IMR-90 (cell line): Measurements from ENCODE around the gene HYLS1. TPM values are rescaled to one million over a fixed set of nuclear protein-coding genes. Genes with fewer than 3 reads are reported as not detected.

Experiments
- ATAC-seq: fragments of 200-7000 bp; cut with Tn5 transposase; 2 replicates; pipeline ENCODE4 v1.9.1; 2020; ENCODE audit warnings: low read depth, mild to moderate bottlenecking, moderate library complexity
- BruUV-seq: library from RNA; stranded (reverse); fragments of 400-500 nt; replicated peaks from 2 replicates; lab custom pipeline; 2021; lab: Mats Ljungman, UMichigan
- CTCF ChIA-PET: fragments of 300-600 bp; formaldehyde crosslinking; extraction: SDS; loops from one replicate; lab custom pipeline; 2021; ENCODE audit warnings: antibody characterized with exemption; lab: Yijun Ruan, JAX
- POLR2A ChIA-PET: fragments of 300-600 bp; sonication (Branson Sonifier 250); formaldehyde crosslinking; loops from one replicate; lab custom pipeline; 2022; ENCODE audit warnings: antibody characterized with exemption; ENCODE audit not compliant: unreplicated experiment; lab: Charles Lee
- DNase-seq: peaks from one replicate; pipeline ENCODE4 v3.0.0; 2013
- H2AFZ ChIP-seq: replicated peaks from 2 replicates; pipeline ENCODE3; 2013; ENCODE audit warnings: low read length, mild to moderate bottlenecking; ENCODE audit not compliant: poor library complexity
- H2AK5ac ChIP-seq: 2 replicates; pipeline ENCODE4 v1.6.1; 2013; ENCODE audit warnings: low read depth, low read length, inconsistent platforms
- H2AK9ac ChIP-seq: replicated peaks from 2 replicates; pipeline ENCODE3; 2013; ENCODE audit warnings: mild to moderate bottlenecking, low read depth, low read length, moderate library complexity; ENCODE audit not compliant: poor library complexity
- H2BK120ac ChIP-seq: 2 replicates; pipeline ENCODE4 v1.6.1; 2013; ENCODE audit warnings: low read depth, low read length, inconsistent platforms
- H2BK15ac ChIP-seq: 3 replicates; pipeline ENCODE4 v1.6.1; 2013; ENCODE audit warnings: low read depth, low read length, inconsistent platforms
- H2BK20ac ChIP-seq: 2 replicates; pipeline ENCODE4 v1.6.1; 2013; ENCODE audit warnings: low read depth, mild to moderate bottlenecking, inconsistent platforms, low read length, moderate library complexity
- H2BK5ac ChIP-seq: 2 replicates; pipeline ENCODE4 v1.6.1; 2013; ENCODE audit warnings: mild to moderate bottlenecking, low read depth, low read length, inconsistent platforms; ENCODE audit not compliant: poor library complexity, severe bottlenecking
- H3K14ac ChIP-seq: replicated peaks from 2 replicates; pipeline ENCODE4 v1.6.1; 2013; ENCODE audit warnings: low read depth, low read length, inconsistent platforms
- H3K18ac ChIP-seq: 2 replicates; pipeline ENCODE4 v1.6.1; 2013; ENCODE audit warnings: low read depth, low read length, control low read depth
- H3K23ac ChIP-seq: 2 replicates; pipeline ENCODE4 v1.6.1; 2013; ENCODE audit warnings: low read depth, low read length, inconsistent platforms
- H3K27ac ChIP-seq: 2 replicates; pipeline ENCODE4 v1.5.1; 2013; ENCODE audit warnings: mild to moderate bottlenecking, control low read depth, low read length; ENCODE audit not compliant: insufficient read depth
- H3K27me3 ChIP-seq: 2 replicates; pipeline ENCODE4 v1.6.1; 2013; ENCODE audit warnings: low read length; ENCODE audit not compliant: control insufficient read depth, insufficient read depth
- H3K36me3 ChIP-seq: 2 replicates; pipeline ENCODE4 v1.6.1; 2013; ENCODE audit warnings: low read length, mixed read lengths; ENCODE audit not compliant: control insufficient read depth, insufficient read depth
- H3K4ac ChIP-seq: 2 replicates; pipeline ENCODE4 v1.6.1; 2013; ENCODE audit warnings: low read depth, low read length, inconsistent platforms
- H3K4me1 ChIP-seq: 2 replicates; pipeline ENCODE4 v1.6.1; 2013; ENCODE audit warnings: low read length, mixed read lengths; ENCODE audit not compliant: control insufficient read depth, insufficient read depth
- H3K4me2 ChIP-seq: 2 replicates; pipeline ENCODE4 v1.6.1; 2013; ENCODE audit warnings: low read depth, mild to moderate bottlenecking, control low read depth, low read length, moderate library complexity
- H3K4me3 ChIP-seq: 2 replicates; pipeline ENCODE4 v1.5.1; 2013; ENCODE audit warnings: low read depth, mild to moderate bottlenecking, control low read depth, low read length, moderate library complexity; ENCODE audit not compliant: insufficient read depth
- H3K56ac ChIP-seq: 2 replicates; pipeline ENCODE4 v1.6.1; 2013; ENCODE audit warnings: low read length, inconsistent platforms; ENCODE audit not compliant: insufficient read depth; ENCODE audit errors: extremely low read depth
- H3K79me1 ChIP-seq, 2 experiments: 2 replicates each; pipeline ENCODE4 v1.6.1; 2013; ENCODE audit warnings: low read length in 2 of 2, inconsistent platforms in 1 of 2, low read depth in 1 of 2
- H3K9ac ChIP-seq: 2 replicates; pipeline ENCODE4 v1.6.1; 2013; ENCODE audit warnings: low read depth, low read length, control low read depth
- H3K9me1 ChIP-seq: 2 replicates; pipeline ENCODE4 v1.6.1; 2013; ENCODE audit warnings: low read length, inconsistent platforms; ENCODE audit not compliant: insufficient read depth
- H3K9me3 ChIP-seq: 2 replicates; pipeline ENCODE4 v1.6.1; 2013; ENCODE audit warnings: low read length; ENCODE audit not compliant: control insufficient read depth, insufficient read depth
- H4K20me1 ChIP-seq: 2 replicates; pipeline ENCODE4 v1.6.1; 2013; ENCODE audit warnings: low read length, inconsistent platforms; ENCODE audit not compliant: insufficient read depth
- H4K5ac ChIP-seq: 2 replicates; pipeline ENCODE4 v1.6.1; 2013; ENCODE audit warnings: mild to moderate bottlenecking, low read depth, low read length, control low read depth
- H4K8ac ChIP-seq, 2 experiments: 2 replicates each; pipeline ENCODE4 v1.6.1; 2013; ENCODE audit warnings: low read depth in 2 of 2, low read length in 2 of 2, control low read depth in 1 of 2, inconsistent platforms in 1 of 2
- H4K91ac ChIP-seq: 2 replicates; pipeline ENCODE4 v1.6.1; 2013; ENCODE audit warnings: low read depth, low read length, inconsistent platforms; ENCODE audit not compliant: insufficient read depth
- BHLHE40 ChIP-seq: fragments of 150-350 bp; IDR thresholded peaks from 2 replicates; pipeline ENCODE4 v1.6.1; 2016; ENCODE audit warnings: mild to moderate bottlenecking, low read depth, low read length
- CEBPB ChIP-seq: IDR thresholded peaks from 2 replicates; pipeline ENCODE4 v1.6.1; 2012; ENCODE audit warnings: low read depth, low read length, improper control_type of control experiment
- CHD1 ChIP-seq: IDR thresholded peaks from 2 replicates; pipeline ENCODE4 v1.6.1; 2012; ENCODE audit warnings: low read depth, low read length, improper control_type of control experiment
- CTCF ChIP-seq: conservative IDR thresholded peaks from 2 replicates; pipeline ENCODE4 v1.5.1; 2012; ENCODE audit warnings: mild to moderate bottlenecking, low read depth, low read length, improper control_type of control experiment
- ELK1 ChIP-seq: fragments of 150-350 bp; IDR thresholded peaks from 2 replicates; pipeline ENCODE4 v1.6.1; 2016; ENCODE audit warnings: low read depth, mild to moderate bottlenecking, low read length, moderate library complexity, borderline replicate concordance
- FOS ChIP-seq: fragments of 150-350 bp; IDR thresholded peaks from 2 replicates; pipeline ENCODE4 v1.6.1; 2016; ENCODE audit warnings: low read depth, low read length
- MAFK ChIP-seq: IDR thresholded peaks from 2 replicates; pipeline ENCODE4 v1.6.1; 2012; ENCODE audit warnings: low read depth, low read length, improper control_type of control experiment
- MAZ ChIP-seq: IDR thresholded peaks from 2 replicates; pipeline ENCODE4 v1.6.1; 2012; ENCODE audit warnings: low read depth, mild to moderate bottlenecking, low read length, improper control_type of control experiment, moderate library complexity, borderline replicate concordance
- MXI1 ChIP-seq: IDR thresholded peaks from 2 replicates; pipeline ENCODE4 v1.6.1; 2012; ENCODE audit warnings: low read depth, mild to moderate bottlenecking, low read length, moderate library complexity, borderline replicate concordance
- NFE2L2 ChIP-seq: fragments of 150-350 bp; IDR thresholded peaks from 2 replicates; pipeline ENCODE4 v1.6.1; 2016; ENCODE audit warnings: low read depth, mild to moderate bottlenecking, low read length
- POLR2A ChIP-seq: IDR thresholded peaks from 2 replicates; pipeline ENCODE4 v1.6.1; 2012; ENCODE audit warnings: mild to moderate bottlenecking, low read depth, low read length
- RAD21 ChIP-seq: IDR thresholded peaks from 2 replicates; pipeline ENCODE4 v1.6.1; 2012; ENCODE audit warnings: low read length, improper control_type of control experiment
- RCOR1 ChIP-seq: IDR thresholded peaks from 2 replicates; pipeline ENCODE4 v1.6.1; 2012; ENCODE audit warnings: mild to moderate bottlenecking, low read length, improper control_type of control experiment; ENCODE audit not compliant: insufficient replicate concordance
- RFX5 ChIP-seq: IDR thresholded peaks from 2 replicates; pipeline ENCODE4 v1.8.0; 2012; ENCODE audit warnings: low read depth, mild to moderate bottlenecking, low read length, moderate library complexity
- SMC3 ChIP-seq: fragments of 150-350 bp; IDR thresholded peaks from 2 replicates; pipeline ENCODE4 v1.6.1; 2016; ENCODE audit warnings: low read depth, mild to moderate bottlenecking, antibody characterized with exemption, low read length, moderate library complexity
- USF2 ChIP-seq: fragments of 150-350 bp; IDR thresholded peaks from 2 replicates; pipeline ENCODE4 v1.6.1; 2017; ENCODE audit warnings: mild to moderate bottlenecking, antibody characterized with exemption, low read length, low read depth
- WGBS, 2 experiments: methylation state at CpG; one replicate each; pipeline versions ENCODE4 v1.1.5 to v1.1.7; 2013; ENCODE audit warnings: missing lambda C conversion rate in 2 of 2; ENCODE audit not compliant: insufficient read length in 1 of 2; ENCODE audit errors: extremely low coverage in 2 of 2; 5-methylcytosine and 5-hydroxymethylcytosine counted together
- dilution Hi-C: fragments of 300-500 bp; cut with HindIII; formaldehyde crosslinking; loops from one replicate; pipeline ENCODE4 v1.14.3; 2018; ENCODE audit warnings: low sequenced_read_pairs; ENCODE audit not compliant: unreplicated experiment
- in situ Hi-C: fragments of 300-500 bp; cut with MboI; formaldehyde crosslinking; loops from 3 replicates; pipeline ENCODE4 v1.14.3; 2019; ENCODE audit warnings: low sequenced_read_pairs, inconsistent platforms, mixed read lengths
- intact Hi-C: fragments of 100-400 bp; cut with micrococcal nuclease; formaldehyde crosslinking; loops from 2 replicates; pipeline ENCODE4 v1.10.0; 2022
- polyA plus RNA-seq, 3 experiments: library from polyadenylated mRNA; depleted of rRNA; stranded (reverse); fragments of >200 nt; gene quantifications; 2 replicates each; pipeline ENCODE4 v1.2.3, GENCODE V29; 2012; ENCODE audit warnings: low replicate concordance in 1 of 3
- total RNA-seq: library from RNA; depleted of rRNA; stranded (reverse); fragments of >200 nt; gene quantifications from 2 replicates; pipeline ENCODE4 v1.2.3, GENCODE V29; 2012

The HYLS1 gene
- total and polyA plus RNA-seq, 2 of the 4 experiments (the other 2 are of a cell fraction): 5.1 to 8.1 TPM

- Histone ChIP-seq H3K4me1 (no peaks in the 10 kb centered on the region; the same call in 1 of the 2 replicates), H3K4ac (no peak overlapping the region), H2AFZ (no peak overlapping the region), H3K14ac (no peak overlapping the region), H3K79me1 (no peaks in the 10 kb centered on the region), H3K9me1 (no peaks in the 10 kb centered on the region), H2BK20ac (no peak overlapping the region), H3K27me3 (peaks cover 37% of the 10 kb centered on the region), H3K4me3 (no peak overlapping the region), H3K9me3 (no peaks in the 10 kb centered on the region), H3K23ac (no peak overlapping the region), H2AK9ac (no peak overlapping the region), H4K5ac (no peak overlapping the region), H3K27ac (no peak overlapping the region), H3K18ac (no peak overlapping the region), H4K8ac (no peak overlapping the region), H3K56ac (no peak overlapping the region), H3K4me2 (no peak overlapping the region), H3K9ac (no peak overlapping the region), H2BK5ac (no peak overlapping the region), H2BK15ac (no peak overlapping the region), H2AK5ac (no peak overlapping the region), H2BK120ac (no peak overlapping the region), H4K91ac (no peak overlapping the region), H3K36me3 (no peaks in the 10 kb centered on the region), H4K20me1 (no peaks in the 10 kb centered on the region)
- in situ Hi-C loops (no loop called here), dilution Hi-C loops (no loop called here), intact Hi-C loops (no loop called here)
- no CpG with 5 or more reads among the region's 9 CpGs for WGBS, 2 experiments
- ATAC-seq (no peak), DNase-seq (no peak)
- POLR2A ChIA-PET: no interaction called here
- TF ChIP-seq RFX5 (no peak), SMC3 (no peak), NFE2L2 (no peak), FOS (no peak), CHD1 (no peak), CEBPB (no peak), MAZ (no peak), CTCF (no peak), USF2 (no peak), BHLHE40 (no peak), MXI1 (no peak), RAD21 (no peak), MAFK (no peak), ELK1 (no peak), POLR2A (no peak), RCOR1 (no peak)
- CTCF ChIA-PET: interaction anchor here (1.2 kb wide), 1 partner anchor 10 kb away, joined by 3 read pairs; no protein-coding TSS in a partner anchor
- no TSS peak for BruUV-seq
These were observed 44.8 kb downstream of the HYLS1 start for GRCh38 chr11:125932301-125932700.
